Measurements from ENCODE around the gene CDK6.
"Not testable (repeated sequence)": the region's sequence is repeated elsewhere in the genome, so short reads cannot be mapped to it uniquely, and the experiment has no call there.

CDK6 gene

DNA sequence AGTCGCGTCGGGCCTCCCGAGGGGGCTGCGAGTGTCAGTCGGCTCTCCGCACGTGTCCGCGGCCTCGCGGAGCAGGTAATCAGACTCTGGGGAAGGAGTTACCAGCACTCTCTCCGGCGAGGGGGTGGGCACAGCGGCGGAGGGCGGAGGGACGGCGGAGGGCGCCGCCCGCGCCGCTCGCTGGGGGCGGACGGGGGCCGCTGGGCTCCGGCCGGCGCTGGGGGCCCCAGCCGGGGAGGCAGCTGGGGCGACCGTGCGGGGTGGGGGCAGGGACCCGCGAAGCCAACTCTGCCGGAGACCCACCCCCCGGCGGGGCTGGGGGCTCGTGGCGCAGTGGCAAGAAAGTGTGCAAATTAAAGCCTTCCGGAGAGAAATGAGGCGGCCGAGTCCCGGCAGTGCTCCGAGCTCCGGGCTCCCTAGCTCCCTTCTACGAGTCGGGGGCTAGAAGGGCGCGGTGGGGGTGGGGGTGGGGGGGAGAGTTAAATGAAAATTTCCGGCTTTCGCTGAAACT lies at the start of gene CDK6:
Gene CDK6, minus strand, starts transcription at position 85 of the 511 bp plus-strand sequence. CDS start 3,250 bp downstream, outside the sequence.
- TF ChIP-seq, protein P1, sequence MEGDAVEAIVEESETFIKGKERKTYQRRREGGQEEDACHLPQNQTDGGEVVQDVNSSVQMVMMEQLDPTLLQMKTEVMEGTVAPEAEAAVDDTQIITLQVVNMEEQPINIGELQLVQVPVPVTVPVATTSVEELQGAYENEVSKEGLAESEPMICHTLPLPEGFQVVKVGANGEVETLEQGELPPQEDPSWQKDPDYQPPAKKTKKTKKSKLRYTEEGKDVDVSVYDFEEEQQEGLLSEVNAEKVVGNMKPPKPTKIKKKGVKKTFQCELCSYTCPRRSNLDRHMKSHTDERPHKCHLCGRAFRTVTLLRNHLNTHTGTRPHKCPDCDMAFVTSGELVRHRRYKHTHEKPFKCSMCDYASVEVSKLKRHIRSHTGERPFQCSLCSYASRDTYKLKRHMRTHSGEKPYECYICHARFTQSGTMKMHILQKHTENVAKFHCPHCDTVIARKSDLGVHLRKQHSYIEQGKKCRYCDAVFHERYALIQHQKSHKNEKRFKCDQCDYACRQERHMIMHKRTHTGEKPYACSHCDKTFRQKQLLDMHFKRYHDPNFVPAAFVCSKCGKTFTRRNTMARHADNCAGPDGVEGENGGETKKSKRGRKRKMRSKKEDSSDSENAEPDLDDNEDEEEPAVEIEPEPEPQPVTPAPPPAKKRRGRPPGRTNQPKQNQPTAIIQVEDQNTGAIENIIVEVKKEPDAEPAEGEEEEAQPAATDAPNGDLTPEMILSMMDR (IDR thresholded peaks at IDR 0.05; ENCODE audit: insufficient read depth, low read depth, low read length, missing control alignments) = no peak
- H3K4me3 ChIP-seq (ENCODE audit: low read length) = peak within 1 kb of the TSS; percentile 97
- peak; percentile 80 for DNase-seq (ENCODE audit: low read depth)

DNA sequence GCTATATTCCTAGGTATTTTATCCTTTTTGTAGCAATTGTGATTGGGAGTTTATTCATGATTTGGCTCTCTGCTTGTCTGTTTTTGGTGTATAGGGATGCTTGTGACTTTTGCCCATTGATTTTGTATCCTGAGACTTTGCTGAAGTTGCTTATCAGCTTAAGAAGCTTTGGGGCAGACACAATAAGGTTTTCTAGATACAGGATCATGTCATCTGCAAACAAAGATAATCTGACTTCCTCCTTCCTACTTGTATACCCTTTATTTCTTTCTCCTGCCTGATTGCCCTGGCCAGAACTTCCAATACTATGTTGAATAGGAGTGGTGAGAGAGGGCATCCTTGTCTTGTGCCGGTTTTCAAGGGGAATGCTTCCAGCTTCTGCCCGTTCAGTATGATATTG lies 49.7 kb upstream of the CDK6 start:
- not testable (repeated sequence) for DNase-seq (ENCODE audit: low read depth); H3K4me3 ChIP-seq (ENCODE audit: low read length)

DNA sequence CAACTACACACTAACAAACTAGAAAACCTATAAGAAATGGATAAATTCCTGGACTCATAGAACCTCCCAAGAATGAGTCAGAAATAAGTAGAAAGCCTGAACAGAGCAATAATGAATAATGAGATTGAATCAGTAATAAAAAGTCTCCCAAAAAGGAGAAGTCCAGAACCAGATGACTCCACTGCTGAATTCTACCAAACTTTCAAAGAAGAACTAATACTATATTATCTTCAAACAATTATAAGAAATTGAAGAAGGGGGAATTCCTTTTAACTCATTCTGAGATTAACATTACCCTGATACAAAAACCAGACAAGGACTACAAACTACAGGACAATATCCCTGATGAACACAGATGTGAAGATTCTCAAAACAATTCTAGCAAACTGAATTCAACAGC lies 47.8 kb upstream of the CDK6 start:
- H3K4me3 ChIP-seq (ENCODE audit: low read length) = no peak overlapping the region
- DNase-seq (ENCODE audit: low read depth) = no peak
- TF ChIP-seq, protein P1 (IDR thresholded peaks at IDR 0.05; ENCODE audit: insufficient read depth, low read depth, low read length, missing control alignments) = no peak

DNA sequence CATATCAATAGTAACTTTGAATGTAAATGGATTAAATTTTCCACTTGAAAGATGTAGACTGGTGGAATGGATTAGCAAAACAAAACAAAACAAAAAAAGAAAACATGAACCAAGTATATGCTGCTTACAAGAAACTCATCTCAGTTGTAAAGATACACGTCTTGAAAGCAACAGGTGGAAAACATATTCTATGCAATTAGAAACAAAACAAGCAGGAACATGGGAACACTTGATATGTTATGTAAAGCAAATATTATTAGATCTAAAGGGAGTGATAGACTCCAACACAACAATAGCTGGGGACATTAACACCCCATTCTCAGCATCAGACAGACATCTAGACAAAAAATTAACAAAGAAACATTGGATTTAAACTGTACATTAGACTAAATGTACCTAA lies 46.4 kb upstream of the CDK6 start:
- no peak for DNase-seq (ENCODE audit: low read depth)
- TF ChIP-seq, protein P1 (IDR thresholded peaks at IDR 0.05; ENCODE audit: insufficient read depth, low read depth, low read length, missing control alignments) = no peak
- no peak overlapping the region for H3K4me3 ChIP-seq (ENCODE audit: low read length)

DNA sequence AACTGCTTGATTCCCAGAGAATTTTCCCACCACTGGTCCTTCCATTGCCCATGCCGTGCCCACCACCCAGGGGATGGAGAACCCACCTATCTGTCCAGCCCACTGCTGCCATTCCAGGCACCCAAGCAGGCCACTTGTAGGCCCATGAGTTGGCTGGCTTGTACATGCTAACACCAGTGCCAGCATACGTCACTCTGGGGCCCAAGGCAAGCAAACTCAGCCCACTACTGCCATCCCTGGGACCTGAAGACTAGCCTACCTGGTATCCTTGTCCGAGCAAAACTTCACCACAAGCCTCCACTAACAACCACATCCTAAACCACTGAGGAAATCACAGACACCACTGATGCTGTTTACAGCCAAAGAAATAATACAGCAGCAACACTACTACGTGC lies 44.7 kb upstream of the CDK6 start:
- no peak for DNase-seq (ENCODE audit: low read depth)
- TF ChIP-seq, protein P1 (IDR thresholded peaks at IDR 0.05; ENCODE audit: insufficient read depth, low read depth, low read length, missing control alignments) = no peak
- no peak overlapping the region for H3K4me3 ChIP-seq (ENCODE audit: low read length)

DNA sequence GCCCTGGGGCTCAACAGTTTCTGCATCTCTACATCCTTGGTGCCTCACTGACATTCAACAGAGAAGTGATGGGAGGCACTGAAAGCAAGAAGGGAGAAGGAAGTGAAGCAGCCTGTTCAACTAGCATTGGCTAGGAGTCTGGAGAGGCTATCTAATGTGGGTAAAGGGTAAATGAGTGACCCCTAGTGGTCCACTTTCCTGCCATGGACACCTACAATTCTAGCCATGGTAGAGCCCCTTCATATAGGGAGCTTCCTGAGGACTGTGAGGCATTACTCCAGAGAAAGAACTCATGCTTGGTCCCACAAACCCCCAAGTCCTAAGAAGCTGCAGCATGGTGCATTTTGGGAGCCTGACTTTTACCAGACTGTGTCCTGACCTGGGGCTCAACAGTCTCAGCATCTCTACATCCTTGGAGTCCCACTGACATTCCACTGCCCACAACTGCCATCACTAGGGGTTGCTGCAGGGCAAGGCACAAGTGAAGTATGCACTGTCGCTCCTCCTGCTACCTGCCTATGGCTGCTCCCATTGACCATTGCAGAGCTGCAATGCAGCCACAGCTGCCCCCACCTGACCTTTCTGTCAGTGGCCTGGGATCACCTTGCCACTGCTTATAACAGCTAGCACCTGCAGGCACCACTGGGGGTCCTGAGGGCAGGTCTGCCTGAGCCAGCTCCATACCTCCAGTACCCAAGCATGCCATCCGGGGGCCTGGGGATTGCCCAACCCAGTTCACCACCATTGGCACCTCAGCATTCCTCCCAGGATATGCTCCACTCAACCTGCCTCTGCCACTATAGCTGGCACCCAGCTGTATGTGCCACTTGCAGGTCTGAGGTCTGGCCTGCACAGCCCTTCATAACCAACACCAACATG lies 44.1 kb upstream of the CDK6 start:
- peak; percentile 22 for DNase-seq (ENCODE audit: low read depth)
- TF ChIP-seq, protein P1 (IDR thresholded peaks at IDR 0.05; ENCODE audit: insufficient read depth, low read depth, low read length, missing control alignments) = no peak
- no peak overlapping the region for H3K4me3 ChIP-seq (ENCODE audit: low read length)

DNA sequence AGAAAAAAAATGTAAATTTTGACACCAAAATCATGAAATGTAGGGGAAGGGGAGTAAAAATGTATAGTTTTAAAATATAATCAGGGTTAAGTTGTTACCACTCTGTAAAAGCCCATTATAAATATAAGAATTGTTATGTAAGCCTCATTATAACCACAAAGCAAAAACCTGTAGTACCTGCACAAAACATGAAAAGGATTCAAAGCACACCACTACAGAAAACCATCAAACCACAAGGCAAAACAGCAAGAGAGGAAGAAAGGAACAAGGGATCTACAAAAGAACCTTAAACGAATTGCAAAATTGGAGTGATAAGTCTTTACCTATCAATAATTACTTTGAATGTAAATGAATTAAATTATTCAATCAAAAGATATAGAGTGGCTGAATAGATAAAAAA lies 41.0 kb upstream of the CDK6 start:
- no peak for DNase-seq (ENCODE audit: low read depth)
- no peak overlapping the region for H3K4me3 ChIP-seq (ENCODE audit: low read length)
- TF ChIP-seq, protein P1 (IDR thresholded peaks at IDR 0.05; ENCODE audit: insufficient read depth, low read depth, low read length, missing control alignments) = no peak

Measured in epithelial cell of esophagus (primary cell).